ENCODE data around the gene CPE. TPM values are rescaled to one million over a fixed set of nuclear protein-coding genes. Genes with fewer than 3 reads are reported as not detected.

The CPE gene
- total and polyA plus RNA-seq, 2 donors (not counting 3 experiments of a cell fraction or from before 2014, with no cell fraction given), result 2.7 to 9.2 TPM

DNA sequence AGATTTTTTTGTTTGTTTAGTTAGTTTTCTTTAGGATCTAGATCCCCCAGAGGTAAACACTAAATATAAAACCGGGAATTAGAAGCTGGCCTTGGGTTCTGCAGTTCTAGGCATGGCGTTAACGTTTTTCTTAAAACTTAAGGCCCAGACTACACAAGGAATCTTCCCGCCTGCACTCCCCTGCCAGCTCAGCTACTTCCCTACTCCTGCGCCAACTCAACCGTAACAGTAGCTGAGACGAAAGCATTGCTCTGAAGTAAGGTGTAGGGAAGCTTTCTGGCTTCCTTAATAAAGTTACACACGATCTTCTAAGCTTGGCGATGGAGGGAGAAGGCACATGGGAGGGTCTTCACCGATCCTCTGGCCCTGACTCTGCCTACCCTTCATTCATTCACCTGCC lies 37.1 kb downstream of the CPE start:
- FAIRE-seq (no peak), DNase-seq (ENCODE audit: low read depth, low spot score) (no peak)
- ChIA-PET POLR2A (no interaction called here), CTCF (interaction anchor here (1.0 to 1.5 kb wide), 3 partner anchors 11 to 78 kb away, joined by 3 read pairs; no protein-coding TSS in a partner anchor)
- H3K79me2 ChIP-seq (ENCODE audit: control insufficient read depth, insufficient read depth, low read length), result no peaks in the 10 kb centered on the region
- dilution Hi-C loops (cut with MboI; ENCODE audit: extremely low pct_ligation_motif_present, low sequenced_read_pairs) (no loop called here), intact Hi-C loops (cut with micrococcal nuclease) (no loop called here)
- TF ChIP-seq POLR2A (IDR thresholded peaks at IDR 0.05; ENCODE audit: low read depth, low read length) (no peak), MYC (IDR thresholded peaks at IDR 0.05; ENCODE audit: low read depth, low read length) (no peak), JUN (IDR thresholded peaks at IDR 0.05; ENCODE audit: borderline replicate concordance, insufficient read depth, insufficient read length, low read depth) (no peak), FOS (IDR thresholded peaks at IDR 0.05; ENCODE audit: borderline replicate concordance, insufficient read depth, low read length) (no peak), CTCF (IDR thresholded peaks at IDR 0.05; ENCODE audit: extremely low read depth in 1 of 2, insufficient read depth in 1 of 2, low read depth in 1 of 2, low read length in 2 of 2) (no peak), POLR2AphosphoS5 (IDR thresholded peaks at IDR 0.05; ENCODE audit: insufficient read depth, low read depth, low read length) (no peak), GATA2 (IDR thresholded peaks at IDR 0.05; ENCODE audit: insufficient read depth, insufficient read length, low read depth, low read length) (no peak)
- TF ChIP-seq, protein P1, sequence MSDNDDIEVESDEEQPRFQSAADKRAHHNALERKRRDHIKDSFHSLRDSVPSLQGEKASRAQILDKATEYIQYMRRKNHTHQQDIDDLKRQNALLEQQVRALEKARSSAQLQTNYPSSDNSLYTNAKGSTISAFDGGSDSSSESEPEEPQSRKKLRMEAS (IDR thresholded peaks at IDR 0.05; ENCODE audit: insufficient read depth, insufficient read length), result no peak
- H4K20me1 ChIP-seq (replicated peaks; ENCODE audit: control insufficient read depth, extremely low read depth, insufficient read depth, low read length), result no peaks in the 10 kb centered on the region
- H3K9ac ChIP-seq (replicated peaks; ENCODE audit: extremely low read depth, insufficient read depth, low read length), result no peak overlapping the region
- no peak overlapping the region for H2AFZ ChIP-seq (ENCODE audit: low read depth, low read length)
- no peak overlapping the region for H3K27ac ChIP-seq (ENCODE audit: insufficient read depth, low read depth, low read length)
- no peak overlapping the region for H3K4me3 ChIP-seq (replicated peaks in 1 of 3; ENCODE audit: insufficient read depth in 1 of 3, low read depth in 1 of 3, low read length in 3 of 3)
- H3K27me3 ChIP-seq (ENCODE audit: control insufficient read depth in 2 of 2, insufficient read depth in 2 of 2, low read length in 2 of 2), result no peaks in the 10 kb centered on the region
- H3K9me3 ChIP-seq (replicated peaks; ENCODE audit: control insufficient read depth, insufficient read depth, low read length), result no peaks in the 10 kb centered on the region
- H3K4me2 ChIP-seq (ENCODE audit: insufficient read depth, low read length), result no peak overlapping the region
- no TSS peak for BruUV-seq (replicated peaks)
- H3K36me3 ChIP-seq (ENCODE audit: control insufficient read depth in 2 of 2, extremely low read depth in 1 of 2, insufficient read depth in 2 of 2, low read length in 2 of 2), result no peaks in the 10 kb centered on the region
- H3K9me1 ChIP-seq (replicated peaks; ENCODE audit: control insufficient read depth, extremely low read depth, insufficient read depth, low read length), result no peaks in the 10 kb centered on the region
- no peaks in the 10 kb centered on the region for H3K4me1 ChIP-seq (ENCODE audit: control insufficient read depth, extremely low read depth, insufficient read depth, low read length)

Data from endothelial cell of umbilical vein (primary cell).